SU-DHL-6 (cell line): ENCODE measurements around the gene DEPDC5.

Experiments used
- EZH2phosphoT487 ChIP-seq: fragments of 200-600 bp; sonication (generic), shearing (Covaris generic); conservative IDR thresholded peaks from 2 replicates; pipeline ENCODE4 v1.6.1; 2018; ENCODE audit warnings: mild to moderate bottlenecking, antibody characterized with exemption, low read length, moderate library complexity, mixed read lengths
- TF ChIP-seq, protein P1 (sequence below): fragments of 200-600 bp; sonication (generic); IDR thresholded peaks from one replicate; pipeline ENCODE4 v1.5.1; 2017; ENCODE audit warnings: antibody characterized with exemption, mild to moderate bottlenecking, low read length, moderate library complexity; ENCODE audit not compliant: insufficient read depth, poor library complexity, severe bottlenecking

GRCh38 chr22:31926024-31926423, 172.2 kb downstream of the DEPDC5 start:
- TF ChIP-seq, protein P1, sequence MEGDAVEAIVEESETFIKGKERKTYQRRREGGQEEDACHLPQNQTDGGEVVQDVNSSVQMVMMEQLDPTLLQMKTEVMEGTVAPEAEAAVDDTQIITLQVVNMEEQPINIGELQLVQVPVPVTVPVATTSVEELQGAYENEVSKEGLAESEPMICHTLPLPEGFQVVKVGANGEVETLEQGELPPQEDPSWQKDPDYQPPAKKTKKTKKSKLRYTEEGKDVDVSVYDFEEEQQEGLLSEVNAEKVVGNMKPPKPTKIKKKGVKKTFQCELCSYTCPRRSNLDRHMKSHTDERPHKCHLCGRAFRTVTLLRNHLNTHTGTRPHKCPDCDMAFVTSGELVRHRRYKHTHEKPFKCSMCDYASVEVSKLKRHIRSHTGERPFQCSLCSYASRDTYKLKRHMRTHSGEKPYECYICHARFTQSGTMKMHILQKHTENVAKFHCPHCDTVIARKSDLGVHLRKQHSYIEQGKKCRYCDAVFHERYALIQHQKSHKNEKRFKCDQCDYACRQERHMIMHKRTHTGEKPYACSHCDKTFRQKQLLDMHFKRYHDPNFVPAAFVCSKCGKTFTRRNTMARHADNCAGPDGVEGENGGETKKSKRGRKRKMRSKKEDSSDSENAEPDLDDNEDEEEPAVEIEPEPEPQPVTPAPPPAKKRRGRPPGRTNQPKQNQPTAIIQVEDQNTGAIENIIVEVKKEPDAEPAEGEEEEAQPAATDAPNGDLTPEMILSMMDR = no peak
- TF ChIP-seq EZH2phosphoT487 = no peak
